Sigmoid colon (tissue), 7 donors: ENCODE measurements around the gene MAST4. TPM values are rescaled to one million over a fixed set of nuclear protein-coding genes. Genes with fewer than 3 reads are reported as not detected.

ENCODE experiments used
- DNase-seq: peaks from one replicate; pipeline ENCODE4 v3.0.0-alpha.2; 2019
- H3K27ac ChIP-seq, 4 donors: fragments of 200-600 bp; sonication (generic); one replicate each; pipeline ENCODE4 v1.5.1; 2016 to 2019; ENCODE audit warnings: mild to moderate bottlenecking in 1 of 4
- H3K27me3 ChIP-seq, 3 donors: fragments of 200-600 bp; sonication (generic); one replicate each; pipeline ENCODE4 v1.5.1; 2019; ENCODE audit warnings: mild to moderate bottlenecking in 1 of 3
- H3K36me3 ChIP-seq, 4 donors: fragments of 200-600 bp; sonication (generic); one replicate each; pipeline ENCODE4 v1.5.1; 2016 to 2019
- H3K4me1 ChIP-seq, 4 donors: fragments of 200-600 bp; sonication (generic); one replicate each; pipeline ENCODE4 v1.5.1; 2017 to 2019
- H3K4me3 ChIP-seq, 4 donors: fragments of 200-600 bp; sonication (generic); one replicate each; pipeline ENCODE4 v1.5.1; 2017 to 2019; ENCODE audit warnings: mild to moderate bottlenecking in 2 of 4, moderate library complexity in 1 of 4
- H3K9me3 ChIP-seq, 4 donors: fragments of 200-600 bp in 3 of 4; sonication (generic) in 3 of 4; one replicate each; pipeline versions ENCODE4 v1.5.1 to v1.6.1; 2013 to 2019
- CTCF ChIP-seq, 4 experiments: fragments of 450-650 bp in 3 of 4; fragments of 200-600 bp in 1 of 4; IDR thresholded peaks; one replicate each; pipeline ENCODE4 v1.5.1; 2016 to 2019; ENCODE audit warnings: antibody characterized with exemption in 4 of 4, mild to moderate bottlenecking in 3 of 4, moderate library complexity in 2 of 4
- EP300 ChIP-seq, 4 donors: sonication (generic); formaldehyde crosslinking; IDR thresholded peaks; one replicate each; pipeline ENCODE4 v1.6.1; 2017; ENCODE audit warnings: antibody characterized with exemption in 4 of 4
- POLR2A ChIP-seq, 2 donors: fragments of 450-650 bp; IDR thresholded peaks; one replicate each; pipeline ENCODE4 v1.6.1; 2016; ENCODE audit warnings: antibody characterized with exemption in 2 of 2, mild to moderate bottlenecking in 2 of 2, moderate library complexity in 2 of 2
- POLR2AphosphoS5 ChIP-seq, 4 donors: sonication (generic); formaldehyde crosslinking; IDR thresholded peaks; one replicate each; pipeline ENCODE4 v1.6.1; 2017; ENCODE audit warnings: antibody characterized with exemption in 4 of 4
- WGBS, 2 donors: extraction: QIAGEN DNeasy Blood & Tissue Kit; methylation state at CpG; one replicate each; pipeline ENCODE4 v1.1.7; 2013; 5-methylcytosine and 5-hydroxymethylcytosine counted together
- intact Hi-C: fragments of 100-400 bp; cut with DNase I; formaldehyde crosslinking; loops from one replicate; pipeline ENCODE4 v1.15.1; 2023
- polyA plus RNA-seq, 3 donors: library from polyadenylated mRNA; stranded (reverse); fragments of 200-250 nt; gene quantifications; one replicate each; pipeline ENCODE4 v1.2.3, GENCODE V29; 2013
- total RNA-seq, 4 donors: library from RNA; depleted of rRNA; stranded (reverse); fragments of >200 nt; gene quantifications; one replicate each; pipeline ENCODE4 v1.1.0, GENCODE V29; 2016
- donor health status: healthy with polysubstance abuse.
- donor health status: Bipolar disorder and iron deficiency.
- donor health status: healthy.

The MAST4 gene
- total and polyA plus RNA-seq, 7 donors = 1.6 to 30.7 (median 15.7) TPM

- DNase-seq = no peak
- TF ChIP-seq POLR2AphosphoS5 (IDR thresholded peaks at IDR 0.05) = no peak
- TF ChIP-seq CTCF (IDR thresholded peaks at IDR 0.05) = no peak
- no peak for TF ChIP-seq POLR2A (IDR thresholded peaks at IDR 0.05)
- no peak for TF ChIP-seq EP300 (IDR thresholded peaks at IDR 0.05)
- Histone ChIP-seq H3K36me3 (no peaks in the 10 kb centered on the region), H3K27ac (no peak overlapping the region), H3K9me3 (no peaks in the 10 kb centered on the region), H3K4me1 (peaks cover 0 to 31% (median 11%) of the 10 kb centered on the region in 4 donors), H3K27me3 (no peaks in the 10 kb centered on the region), H3K4me3 (no peak overlapping the region)
- 43 to 72% methylated on average over 2 of the region's 2 CpGs for WGBS, 2 donors
- intact Hi-C loops = loop anchor here (5.0 to 10.0 kb wide), 3 partner anchors 161 to 221 kb away; no protein-coding TSS in a partner anchor
These were observed 389.8 kb downstream of the MAST4 start for GRCh38 chr5:66986009-66986408.

GRCh38 chr5:66986534-66986933 is 390.3 kb downstream of the MAST4 start:
- Histone ChIP-seq H3K9me3 (no peaks in the 10 kb centered on the region), H3K27ac (no peak overlapping the region), H3K4me1 (peaks cover 0 to 26% (median 9%) of the 10 kb centered on the region in 4 donors), H3K4me3 (no peak overlapping the region), H3K27me3 (no peaks in the 10 kb centered on the region), H3K36me3 (no peaks in the 10 kb centered on the region)
- no peak for DNase-seq
- 40 to 62% methylated on average over 4 of the region's 4 CpGs for WGBS, 2 donors
- TF ChIP-seq EP300 (IDR thresholded peaks at IDR 0.05) (no peak), POLR2AphosphoS5 (IDR thresholded peaks at IDR 0.05) (no peak), POLR2A (IDR thresholded peaks at IDR 0.05) (no peak), CTCF (IDR thresholded peaks at IDR 0.05) (no peak)
- intact Hi-C loops = loop anchor here (5.0 to 10.0 kb wide), 3 partner anchors 161 to 221 kb away; no protein-coding TSS in a partner anchor

GRCh38 chr5:66987126-66987525 is 390.9 kb downstream of the MAST4 start:
- intact Hi-C loops = loop anchor here (5.0 to 10.0 kb wide), 3 partner anchors 160 to 220 kb away; no protein-coding TSS in a partner anchor
- Histone ChIP-seq H3K27ac (no peak overlapping the region), H3K36me3 (no peaks in the 10 kb centered on the region), H3K27me3 (no peaks in the 10 kb centered on the region), H3K4me1 (peaks cover 0 to 20% (median 6%) of the 10 kb centered on the region in 4 donors), H3K9me3 (no peaks in the 10 kb centered on the region), H3K4me3 (no peak overlapping the region)
- no peak for TF ChIP-seq EP300 (IDR thresholded peaks at IDR 0.05)
- no peak for DNase-seq
- WGBS, 2 donors = 28 to 64% methylated on average over 2 of the region's 2 CpGs

GRCh38 chr5:66987540-66987939 is 391.3 kb downstream of the MAST4 start:
- no peak overlapping the region for H3K27ac ChIP-seq
- peaks cover 0 to 16% (median 5%) of the 10 kb centered on the region in 4 donors for H3K4me1 ChIP-seq
- intact Hi-C loops = loop anchor here (5.0 to 10.0 kb wide), 3 partner anchors 160 to 220 kb away; no protein-coding TSS in a partner anchor
- no peak for TF ChIP-seq EP300 (IDR thresholded peaks at IDR 0.05)
- TF ChIP-seq POLR2A (IDR thresholded peaks at IDR 0.05) = no peak
- no peak for TF ChIP-seq CTCF (IDR thresholded peaks at IDR 0.05)
- TF ChIP-seq POLR2AphosphoS5 (IDR thresholded peaks at IDR 0.05) = no peak
- DNase-seq = no peak
- H3K36me3 ChIP-seq = no peaks in the 10 kb centered on the region
- WGBS, 2 donors = 45 to 63% methylated on average over 3 of the region's 3 CpGs
- H3K9me3 ChIP-seq = no peaks in the 10 kb centered on the region
- H3K27me3 ChIP-seq = no peaks in the 10 kb centered on the region
- H3K4me3 ChIP-seq = no peak overlapping the region

DNA sequence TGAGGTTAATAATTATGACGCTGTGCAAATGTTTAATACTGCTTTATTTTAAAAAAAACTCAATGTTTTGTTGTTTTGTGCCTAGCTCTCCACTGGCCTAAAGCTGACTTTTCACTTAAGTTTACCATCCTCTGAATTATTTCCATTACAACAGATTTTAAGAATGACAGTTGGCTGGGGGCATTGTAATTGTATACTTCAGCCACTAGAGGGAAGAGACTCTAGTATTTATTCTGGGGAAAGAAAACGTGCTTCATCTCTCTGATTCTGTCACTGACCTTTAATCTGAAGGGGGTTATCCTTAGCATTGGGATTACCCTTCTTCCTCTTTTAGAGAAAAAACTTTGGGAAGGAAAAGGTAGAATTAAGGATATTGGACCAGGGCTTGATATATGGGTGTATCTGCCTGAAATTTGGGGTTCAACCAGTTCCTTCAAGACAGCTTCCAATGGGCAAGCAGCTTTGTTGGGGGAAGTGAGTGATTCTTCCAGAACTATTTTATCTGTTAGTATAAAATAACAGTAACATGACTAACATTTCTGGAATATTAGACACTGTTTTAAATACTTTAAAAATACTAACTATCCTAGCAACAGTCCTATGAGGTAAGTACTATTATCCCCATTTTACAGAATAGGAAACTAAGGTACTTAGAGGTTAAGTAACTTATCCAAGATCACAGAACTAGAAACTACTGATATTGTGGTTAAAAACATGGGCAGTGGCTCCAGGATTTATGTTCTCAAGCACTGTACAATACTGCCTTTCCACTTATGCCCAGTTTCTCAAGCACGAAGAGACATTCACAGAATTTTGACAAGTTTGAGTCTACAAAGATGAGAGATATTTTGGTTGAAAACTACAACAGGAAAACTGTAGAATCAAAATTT is 392.0 kb downstream of the MAST4 start:
- H3K4me1 ChIP-seq = peaks cover 0 to 13% (median 3%) of the 10 kb centered on the region in 4 donors
- no peak overlapping the region for H3K4me3 ChIP-seq
- DNase-seq = no peak
- no peaks in the 10 kb centered on the region for H3K9me3 ChIP-seq
- no peak for TF ChIP-seq EP300 (IDR thresholded peaks at IDR 0.05)
- peak; percentile 44 to 88 (median 83) for TF ChIP-seq CTCF (IDR thresholded peaks at IDR 0.05)
- no peak for TF ChIP-seq POLR2AphosphoS5 (IDR thresholded peaks at IDR 0.05)
- no peak for TF ChIP-seq POLR2A (IDR thresholded peaks at IDR 0.05)
- no peaks in the 10 kb centered on the region for H3K36me3 ChIP-seq
- intact Hi-C loops = loop anchor here (5.0 to 10.0 kb wide), 3 partner anchors 159 to 219 kb away; no protein-coding TSS in a partner anchor
- no peaks in the 10 kb centered on the region for H3K27me3 ChIP-seq
- no peak overlapping the region for H3K27ac ChIP-seq
- WGBS, 2 donors = 53 to 54% methylated on average over 3 of the region's 3 CpGs
